ENCODE data around the gene NCBP3.
A peak's percentile ranks its signal among the peaks of the same experiment; 100 is the strongest.

NCBP3 gene

DNA sequence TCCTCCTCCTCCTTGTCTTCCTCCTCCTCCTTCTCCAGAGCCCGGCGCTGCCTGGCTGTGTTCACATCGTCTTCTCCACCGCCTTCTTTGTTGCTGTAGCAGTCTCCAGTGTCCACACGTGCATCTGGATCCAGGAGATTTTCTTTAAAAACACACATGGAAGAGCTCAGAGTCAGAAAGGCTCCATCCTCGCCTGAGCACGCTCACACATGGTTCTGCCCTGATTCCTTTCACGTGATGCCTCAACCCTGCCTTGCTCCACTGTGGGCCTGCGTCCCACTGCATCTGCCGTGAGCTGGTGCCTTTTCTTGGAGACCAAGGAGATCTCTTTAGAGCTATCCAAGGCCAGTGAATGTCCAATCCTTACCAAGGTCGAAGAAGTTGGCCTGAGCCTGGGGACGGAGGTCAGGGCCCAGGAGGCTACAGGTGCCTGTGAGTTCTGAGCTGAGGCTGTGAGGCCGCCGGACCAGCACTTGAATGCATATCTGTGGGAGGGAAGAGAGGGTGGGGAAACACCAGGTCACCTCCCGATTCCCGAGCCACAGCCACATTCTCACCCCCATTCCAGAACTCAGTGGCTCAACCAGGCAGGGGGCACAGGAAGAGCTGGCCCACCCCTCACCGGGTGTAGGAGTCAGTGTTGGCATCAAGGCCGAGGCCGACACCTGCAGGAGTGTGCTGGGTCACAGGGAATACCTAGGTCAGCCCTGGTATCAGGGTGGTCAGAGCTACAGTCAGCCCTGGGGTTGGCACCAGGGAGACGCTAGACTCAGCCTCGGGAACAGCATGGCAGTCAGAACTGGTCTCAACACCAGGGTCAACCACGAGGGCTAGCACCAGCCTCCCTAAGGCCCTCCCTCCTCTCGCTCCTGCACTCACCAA, 84.8 kb downstream of the NCBP3 start:
- H3K4me3 ChIP-seq (ENCODE audit: low read depth, low read length), result no peak overlapping the region

DNA sequence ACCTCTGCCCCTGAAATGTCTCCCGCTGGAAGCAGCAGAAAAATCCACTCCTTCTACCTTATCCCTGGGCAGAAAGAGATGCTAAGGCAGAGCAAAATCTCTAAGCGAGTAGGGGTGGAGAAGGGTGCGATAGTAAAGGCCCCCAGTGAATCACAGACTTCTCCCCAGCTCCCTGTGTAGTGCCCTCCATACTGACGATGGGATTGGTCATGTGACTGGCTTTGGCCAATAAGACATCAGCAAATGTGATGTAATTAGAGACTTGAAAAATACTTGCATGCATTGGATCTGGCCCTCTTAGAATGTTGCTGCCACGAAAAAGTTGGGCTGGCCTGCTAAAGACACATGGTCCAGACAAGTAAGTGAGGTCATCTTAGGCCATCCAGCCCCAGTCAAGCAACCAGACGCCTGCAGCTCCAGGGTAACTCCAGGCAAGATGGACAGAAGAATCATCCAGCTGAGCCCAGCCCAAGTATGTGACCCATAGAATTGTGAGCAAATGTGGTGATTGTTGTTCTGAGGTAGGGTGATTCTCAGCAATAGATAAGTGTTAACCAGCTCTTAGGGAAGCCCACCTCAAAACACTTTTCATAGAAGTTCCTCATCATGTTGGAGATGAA, 86.3 kb downstream of the NCBP3 start:
- no peak overlapping the region for H3K4me3 ChIP-seq (ENCODE audit: low read depth, low read length)

DNA sequence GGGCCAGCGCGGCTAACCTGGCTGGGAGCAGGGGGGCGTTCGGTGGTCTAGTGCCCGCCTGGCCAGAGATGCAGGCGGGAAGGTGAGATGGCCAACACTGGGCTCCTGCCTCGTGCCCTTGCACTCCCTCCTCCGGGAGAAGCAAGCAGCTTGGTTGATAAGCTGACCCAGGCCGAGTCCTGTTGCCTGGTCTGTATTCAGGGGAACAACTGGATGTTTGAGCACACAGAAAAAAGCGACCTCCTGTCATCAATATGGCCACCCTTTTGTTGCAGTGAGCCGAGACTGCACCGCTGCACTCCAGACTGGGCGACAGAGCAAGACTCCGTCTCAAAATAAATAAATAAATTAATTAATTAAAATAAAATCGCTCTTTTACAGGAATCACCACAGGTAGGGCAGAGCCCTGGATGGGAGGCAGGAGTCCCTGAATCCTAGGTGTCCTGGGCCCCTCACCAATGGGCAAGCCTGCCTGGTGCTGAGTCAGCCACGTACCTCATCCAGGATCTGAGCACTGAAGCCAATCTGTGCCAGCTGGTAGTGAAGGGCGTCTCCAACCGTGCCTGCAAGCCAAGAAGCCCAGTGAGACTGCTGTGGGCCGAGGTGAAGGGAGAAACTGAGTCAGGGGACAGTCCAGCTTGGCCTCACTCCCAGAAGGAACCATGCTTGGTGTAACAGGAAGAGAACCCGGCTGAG, 90.6 kb downstream of the NCBP3 start:
- peak overlapping the region; percentile 58 for H3K4me3 ChIP-seq (ENCODE audit: low read depth, low read length)

DNA sequence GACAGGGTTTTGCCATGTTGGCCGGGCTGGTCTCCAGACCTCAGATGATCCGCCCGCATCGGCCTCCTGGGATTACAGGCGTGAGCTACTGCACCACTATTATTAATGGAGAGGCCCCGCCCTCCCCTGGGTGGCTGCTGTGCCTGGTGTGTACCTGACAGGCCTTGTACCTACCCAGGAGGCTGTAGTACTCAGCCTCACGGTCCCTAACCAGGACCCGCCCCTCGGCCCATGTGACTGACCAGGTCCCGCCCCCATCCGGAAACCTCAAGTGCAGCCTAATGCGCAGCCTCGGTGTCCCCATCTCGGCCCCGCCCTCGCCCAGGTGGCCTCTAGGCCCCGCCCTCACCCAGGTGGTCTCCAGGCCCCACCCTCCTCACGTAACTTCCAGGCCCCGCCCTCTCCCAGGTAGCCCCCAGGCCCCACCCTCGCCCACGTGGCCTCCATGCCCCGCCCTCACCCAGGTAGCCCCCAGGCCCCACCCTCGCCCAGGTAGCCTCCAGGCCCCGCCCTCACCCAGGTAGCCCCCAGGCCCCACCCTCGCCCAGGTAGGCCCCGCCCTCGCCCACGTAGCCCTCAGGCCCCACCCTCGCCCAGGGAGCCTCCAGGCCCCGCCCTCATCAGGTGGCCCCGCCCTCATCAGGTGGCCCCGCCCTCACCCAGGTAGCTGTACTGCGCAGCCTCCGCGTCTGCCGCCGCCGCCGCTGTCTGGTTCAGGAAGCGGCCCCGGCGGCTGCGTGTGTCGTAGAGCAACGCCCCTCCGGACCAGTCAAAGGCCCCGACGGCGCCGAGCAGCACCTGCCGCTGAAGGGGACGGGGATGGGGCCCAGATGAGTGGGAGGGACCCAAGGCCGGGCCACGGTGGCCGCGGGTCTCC, 91.3 kb downstream of the NCBP3 start:
- peak overlapping the region; percentile 58 for H3K4me3 ChIP-seq (ENCODE audit: low read depth, low read length)

DNA sequence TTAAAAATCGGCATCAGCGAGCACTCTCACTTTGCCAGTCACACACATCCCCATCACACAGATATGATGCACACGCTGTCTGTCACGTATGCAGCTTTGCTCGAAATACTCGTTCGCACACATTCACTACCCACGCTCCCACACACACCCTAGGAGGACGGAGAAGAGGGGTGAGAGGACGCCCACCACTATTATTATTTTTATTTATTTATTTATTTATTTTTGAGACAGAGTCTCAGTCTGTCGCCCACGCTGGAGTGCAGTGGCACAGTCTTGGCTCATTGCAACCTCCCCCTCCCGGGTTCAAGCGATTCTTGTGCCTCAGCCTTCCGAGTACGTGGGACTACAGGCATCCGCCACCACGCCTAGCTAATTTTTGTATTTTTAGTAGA, 92.0 kb downstream of the NCBP3 start:
- H3K4me3 ChIP-seq (ENCODE audit: low read depth, low read length), result no peak overlapping the region

DNA sequence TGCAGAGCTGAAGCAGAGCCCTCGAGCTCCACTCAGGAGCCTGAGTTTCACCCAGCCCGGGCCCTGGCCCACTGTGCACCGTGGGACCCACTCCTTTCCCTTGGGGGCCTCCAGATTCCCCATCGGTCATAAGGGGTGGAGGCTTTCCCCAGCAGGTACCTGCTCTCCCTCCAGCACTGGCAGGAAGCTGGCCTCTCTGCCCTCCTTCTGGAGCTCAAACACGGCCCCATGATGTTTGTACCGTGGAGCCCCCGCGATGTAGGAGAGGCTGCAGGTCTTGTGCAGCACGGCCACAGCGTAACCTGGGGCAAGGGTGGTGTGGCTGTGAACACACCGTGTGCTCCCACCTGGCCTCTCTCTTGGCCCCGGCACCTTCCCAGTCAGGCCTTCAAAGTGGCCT, 92.4 kb downstream of the NCBP3 start:
- H3K4me3 ChIP-seq (ENCODE audit: low read depth, low read length), result no peak overlapping the region
